ENCODE results near the gene ARMH3. TPM values are rescaled to one million over a fixed set of nuclear protein-coding genes. Genes with fewer than 3 reads are reported as not detected.

Gene ARMH3
- total RNA-seq, 1 experiment from 2014 or later = 17.1 TPM

GRCh38 chr10:101905251-101905650 is 150.7 kb downstream of the ARMH3 start (continued):
- no peak for TF ChIP-seq ATF3 (CRISPR knock-in tag; conservative IDR thresholded peaks at IDR 0.05)

DNA sequence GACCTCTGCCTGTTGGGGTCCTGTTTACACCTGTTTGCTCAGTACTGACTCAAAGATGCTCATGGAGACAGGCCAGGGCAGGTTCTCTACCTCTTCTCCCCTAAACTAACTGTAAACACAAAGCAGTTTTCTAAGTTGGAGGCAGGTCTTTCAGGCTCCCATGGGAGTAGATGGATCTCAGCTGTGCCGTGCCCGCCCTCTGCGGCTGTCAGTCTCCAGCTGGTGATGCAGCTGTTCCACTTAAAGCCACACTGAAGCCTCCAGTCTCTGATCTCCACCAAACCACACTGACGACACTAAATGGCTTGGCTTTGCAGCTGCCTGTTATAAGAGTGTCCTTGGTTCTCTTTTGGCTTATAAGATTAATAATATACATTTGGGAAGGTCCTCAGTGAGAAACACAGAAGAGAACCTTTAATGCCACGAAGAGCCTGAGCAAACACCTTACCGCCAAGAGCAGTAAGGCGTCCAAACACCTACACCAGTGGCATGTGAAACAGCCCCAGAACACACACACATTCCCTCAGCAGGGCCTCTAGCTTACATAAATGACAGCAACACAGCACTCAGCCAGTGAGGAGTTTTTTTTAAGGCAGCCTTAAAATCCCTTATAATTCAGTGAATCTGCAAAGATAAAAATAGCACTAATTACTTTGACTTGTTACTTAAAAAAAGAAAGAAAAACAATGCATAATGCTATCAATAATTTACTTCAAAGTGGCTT is 152.0 kb downstream of the ARMH3 start:
- Mint-ChIP-seq H3K4me1 (peaks cover 44% of the 10 kb centered on the region), H3K36me3 (no peaks in the 10 kb centered on the region), H3K27ac (peak overlapping the region; percentile 35; the same call in 1 of the 2 replicates), H3K27me3 (ENCODE audit: low read depth) (no peaks in the 10 kb centered on the region), H3K9me3 (no peaks in the 10 kb centered on the region), H3K4me3 (no peak overlapping the region)
- ChIA-PET CTCF (interaction anchor here (1.0 to 3.7 kb wide), 5 partner anchors 15 to 106 kb away, joined by 3 to 39 read pairs (median 5); no protein-coding TSS in a partner anchor), POLR2A (no interaction called here)
- ATAC-seq (no peak), DNase-seq (ENCODE audit: low spot score) (no peak)
- TF ChIP-seq JUN (CRISPR knock-in tag; IDR thresholded peaks at IDR 0.05) (no peak), AFF4 (CRISPR knock-in tag; IDR thresholded peaks at IDR 0.05; ENCODE audit: borderline replicate concordance) (no peak), ETV6 (CRISPR knock-in tag; IDR thresholded peaks at IDR 0.05) (no peak), ATF1 (CRISPR knock-in tag; IDR thresholded peaks at IDR 0.05) (no peak), NR3C1 (CRISPR knock-in tag; conservative IDR thresholded peaks at IDR 0.05; ENCODE audit: low read depth) (no peak), USF2 (CRISPR knock-in tag; IDR thresholded peaks at IDR 0.05) (no peak)

DNA sequence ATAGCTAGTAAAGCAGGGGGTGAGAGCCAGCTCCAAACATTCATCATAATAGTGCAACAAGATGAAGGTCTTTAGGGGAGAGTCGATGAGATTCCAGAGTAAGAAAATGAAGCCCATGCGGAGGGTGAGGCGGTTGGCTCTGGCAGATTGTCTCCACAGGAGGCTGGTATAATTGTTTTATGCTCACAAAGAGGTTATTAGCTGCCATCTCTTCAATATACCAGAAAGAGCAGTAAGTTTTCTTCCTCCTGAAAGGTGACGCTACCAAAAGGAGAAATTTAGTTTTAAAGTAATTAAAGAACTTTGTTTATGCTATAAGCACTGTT is 153.2 kb downstream of the ARMH3 start:
- ATAC-seq (peak; percentile 29), DNase-seq (ENCODE audit: low spot score) (no peak)
- Mint-ChIP-seq H3K4me3 (no peak overlapping the region), H3K9me3 (no peaks in the 10 kb centered on the region), H3K27ac (peak overlapping the region; percentile 89), H3K4me1 (peaks cover 45% of the 10 kb centered on the region), H3K36me3 (no peaks in the 10 kb centered on the region), H3K27me3 (ENCODE audit: low read depth) (no peaks in the 10 kb centered on the region)
- ChIA-PET POLR2A (interaction anchor here (1.0 kb wide), 1 partner anchor 63 kb away, joined by 4 read pairs; no protein-coding TSS in a partner anchor), CTCF (interaction anchor here (0.8 to 3.7 kb wide), 7 partner anchors 14 to 300 kb away, joined by 3 to 39 read pairs (median 5); partner anchors contain the start of gene KCNIP2)
- TF ChIP-seq ZNF263 (CRISPR knock-in tag; IDR thresholded peaks at IDR 0.05; ENCODE audit: low read depth) (no peak), FOXK1 (CRISPR knock-in tag; IDR thresholded peaks at IDR 0.05) (no peak), PREB (CRISPR knock-in tag; IDR thresholded peaks at IDR 0.05; ENCODE audit: borderline replicate concordance) (no peak), HMGA2 (CRISPR knock-in tag; IDR thresholded peaks at IDR 0.05) (no peak), CREM (CRISPR knock-in tag; IDR thresholded peaks at IDR 0.05) (no peak), ESRRA (CRISPR knock-in tag; IDR thresholded peaks at IDR 0.05; ENCODE audit: borderline replicate concordance) (no peak), ZNF138 (CRISPR knock-in tag; conservative IDR thresholded peaks at IDR 0.05) (no peak), CBFB (CRISPR knock-in tag; IDR thresholded peaks at IDR 0.05; ENCODE audit: low read depth) (no peak), TCF7 (CRISPR knock-in tag; IDR thresholded peaks at IDR 0.05; ENCODE audit: low read depth) (no peak)
- TF ChIP-seq, protein P1, sequence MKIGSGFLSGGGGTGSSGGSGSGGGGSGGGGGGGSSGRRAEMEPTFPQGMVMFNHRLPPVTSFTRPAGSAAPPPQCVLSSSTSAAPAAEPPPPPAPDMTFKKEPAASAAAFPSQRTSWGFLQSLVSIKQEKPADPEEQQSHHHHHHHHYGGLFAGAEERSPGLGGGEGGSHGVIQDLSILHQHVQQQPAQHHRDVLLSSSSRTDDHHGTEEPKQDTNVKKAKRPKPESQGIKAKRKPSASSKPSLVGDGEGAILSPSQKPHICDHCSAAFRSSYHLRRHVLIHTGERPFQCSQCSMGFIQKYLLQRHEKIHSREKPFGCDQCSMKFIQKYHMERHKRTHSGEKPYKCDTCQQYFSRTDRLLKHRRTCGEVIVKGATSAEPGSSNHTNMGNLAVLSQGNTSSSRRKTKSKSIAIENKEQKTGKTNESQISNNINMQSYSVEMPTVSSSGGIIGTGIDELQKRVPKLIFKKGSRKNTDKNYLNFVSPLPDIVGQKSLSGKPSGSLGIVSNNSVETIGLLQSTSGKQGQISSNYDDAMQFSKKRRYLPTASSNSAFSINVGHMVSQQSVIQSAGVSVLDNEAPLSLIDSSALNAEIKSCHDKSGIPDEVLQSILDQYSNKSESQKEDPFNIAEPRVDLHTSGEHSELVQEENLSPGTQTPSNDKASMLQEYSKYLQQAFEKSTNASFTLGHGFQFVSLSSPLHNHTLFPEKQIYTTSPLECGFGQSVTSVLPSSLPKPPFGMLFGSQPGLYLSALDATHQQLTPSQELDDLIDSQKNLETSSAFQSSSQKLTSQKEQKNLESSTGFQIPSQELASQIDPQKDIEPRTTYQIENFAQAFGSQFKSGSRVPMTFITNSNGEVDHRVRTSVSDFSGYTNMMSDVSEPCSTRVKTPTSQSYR (CRISPR knock-in tag; IDR thresholded peaks at IDR 0.05) = no peak
- TF ChIP-seq, protein P2, sequence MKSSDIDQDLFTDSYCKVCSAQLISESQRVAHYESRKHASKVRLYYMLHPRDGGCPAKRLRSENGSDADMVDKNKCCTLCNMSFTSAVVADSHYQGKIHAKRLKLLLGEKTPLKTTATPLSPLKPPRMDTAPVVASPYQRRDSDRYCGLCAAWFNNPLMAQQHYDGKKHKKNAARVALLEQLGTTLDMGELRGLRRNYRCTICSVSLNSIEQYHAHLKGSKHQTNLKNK (CRISPR knock-in tag; IDR thresholded peaks at IDR 0.05) = no peak
